HG03064 (cell line): Measurements from ENCODE around the gene MAML2.

Experiments used
- ATAC-seq: cut with Tn5 transposase; IDR thresholded peaks from one replicate; pipeline ENCODE4 v1.9.1; 2021; ENCODE audit warnings: low read depth; ENCODE audit not compliant: unreplicated experiment

The MAML2 gene

GRCh38 chr11:96085319-96085930 is 257.6 kb downstream of the MAML2 start:
- no peak for ATAC-seq

- ATAC-seq: no peak
Observed at GRCh38 chr11:96084610-96085318, 258.2 kb downstream of the MAML2 start.

GRCh38 chr11:96082936-96083335 is 260.1 kb downstream of the MAML2 start:
- ATAC-seq: no peak

GRCh38 chr11:96082002-96082899 is 260.7 kb downstream of the MAML2 start:
- ATAC-seq: no peak

- ATAC-seq: no peak
Observed at GRCh38 chr11:96081561-96081960, 261.4 kb downstream of the MAML2 start.

GRCh38 chr11:96079691-96080090 is 263.3 kb downstream of the MAML2 start:
- ATAC-seq: no peak

GRCh38 chr11:96075532-96075959 is 267.4 kb downstream of the MAML2 start:
- no peak for ATAC-seq

GRCh38 chr11:96074551-96075310 is 268.3 kb downstream of the MAML2 start:
- no peak for ATAC-seq

GRCh38 chr11:96073536-96073935 is 269.5 kb downstream of the MAML2 start:
- ATAC-seq: no peak

- ATAC-seq: no peak
Observed at GRCh38 chr11:96072592-96072991, 270.4 kb downstream of the MAML2 start.

- no peak for ATAC-seq
Observed at GRCh38 chr11:96070453-96070852, 272.5 kb downstream of the MAML2 start.

- no peak for ATAC-seq
Observed at GRCh38 chr11:96067160-96067559, 275.8 kb downstream of the MAML2 start.

GRCh38 chr11:96065379-96065778 is 277.6 kb downstream of the MAML2 start:
- ATAC-seq: no peak

- ATAC-seq: no peak
Observed at GRCh38 chr11:96063886-96064285, 279.1 kb downstream of the MAML2 start.

- ATAC-seq: no peak
Observed at GRCh38 chr11:96063053-96063452, 279.9 kb downstream of the MAML2 start.

- no peak for ATAC-seq
Observed at GRCh38 chr11:96062134-96062533, 280.9 kb downstream of the MAML2 start.

GRCh38 chr11:96061730-96062129 is 281.3 kb downstream of the MAML2 start:
- no peak for ATAC-seq

- no peak for ATAC-seq
Observed at GRCh38 chr11:96061069-96061468, 281.9 kb downstream of the MAML2 start.

GRCh38 chr11:96057502-96057901 is 285.5 kb downstream of the MAML2 start:
- no peak for ATAC-seq

- no peak for ATAC-seq
Observed at GRCh38 chr11:96056576-96056975, 286.4 kb downstream of the MAML2 start.
